HG03378 (cell line): ENCODE data around the gene STXBP3.
A peak's percentile ranks its signal among the peaks of the same experiment; 100 is the strongest.
"Not testable (repeated sequence)": the region's sequence is repeated elsewhere in the genome, so short reads cannot be mapped to it uniquely, and the experiment has no call there.

Source experiments
- ATAC-seq: cut with Tn5 transposase; IDR thresholded peaks from one replicate; pipeline ENCODE4 v1.9.1; 2021; ENCODE audit warnings: mild to moderate bottlenecking, moderate library complexity; ENCODE audit not compliant: unreplicated experiment

The STXBP3 gene

GRCh38 chr1:108746382-108747170 lies at the start of gene STXBP3:
STXBP3 (plus strand) TSS chr1:108746674; CDS start chr1:108746738, 64 bp downstream.
- ATAC-seq, result peak; percentile 85

GRCh38 chr1:108699375-108700332 lies 46.8 kb upstream of the STXBP3 start:
- no peak for ATAC-seq

- no peak for ATAC-seq
Measured at GRCh38 chr1:108701176-108701849, 45.2 kb upstream of the STXBP3 start.

- not testable (repeated sequence) for ATAC-seq
Measured at GRCh38 chr1:108702109-108702508, 44.4 kb upstream of the STXBP3 start.

GRCh38 chr1:108703939-108704338 lies 42.5 kb upstream of the STXBP3 start:
- no peak for ATAC-seq

- no peak for ATAC-seq
Measured at GRCh38 chr1:108704496-108704895, 42.0 kb upstream of the STXBP3 start.

- ATAC-seq, result no peak
Measured at GRCh38 chr1:108706643-108707042, 39.8 kb upstream of the STXBP3 start.

GRCh38 chr1:108708691-108709660 lies 37.5 kb upstream of the STXBP3 start:
- ATAC-seq, result no peak

- ATAC-seq, result no peak
Measured at GRCh38 chr1:108712606-108713150, 33.8 kb upstream of the STXBP3 start, which contains the start of gene FNDC7. FNDC7 (plus strand) TSS chr1:108712908; CDS start chr1:108712934, 26 bp downstream.

GRCh38 chr1:108715932-108716331 lies 30.5 kb upstream of the STXBP3 start:
- no peak for ATAC-seq

- ATAC-seq, result no peak
Measured at GRCh38 chr1:108716437-108717230, 29.8 kb upstream of the STXBP3 start.

GRCh38 chr1:108717774-108718316 lies 28.6 kb upstream of the STXBP3 start:
- no peak for ATAC-seq

GRCh38 chr1:108718927-108719655 lies 27.4 kb upstream of the STXBP3 start:
- ATAC-seq, result no peak

GRCh38 chr1:108719656-108720435 lies 26.6 kb upstream of the STXBP3 start:
- no peak for ATAC-seq

- no peak for ATAC-seq
Measured at GRCh38 chr1:108722292-108722691, 24.2 kb upstream of the STXBP3 start.

GRCh38 chr1:108725906-108726305 lies 20.6 kb upstream of the STXBP3 start:
- ATAC-seq, result no peak

- no peak for ATAC-seq
Measured at GRCh38 chr1:108728327-108728923, 18.0 kb upstream of the STXBP3 start.
